ENCODE measurements around the gene GLA.
A peak's percentile ranks its signal among the peaks of the same experiment; 100 is the strongest.

The GLA gene

DNA sequence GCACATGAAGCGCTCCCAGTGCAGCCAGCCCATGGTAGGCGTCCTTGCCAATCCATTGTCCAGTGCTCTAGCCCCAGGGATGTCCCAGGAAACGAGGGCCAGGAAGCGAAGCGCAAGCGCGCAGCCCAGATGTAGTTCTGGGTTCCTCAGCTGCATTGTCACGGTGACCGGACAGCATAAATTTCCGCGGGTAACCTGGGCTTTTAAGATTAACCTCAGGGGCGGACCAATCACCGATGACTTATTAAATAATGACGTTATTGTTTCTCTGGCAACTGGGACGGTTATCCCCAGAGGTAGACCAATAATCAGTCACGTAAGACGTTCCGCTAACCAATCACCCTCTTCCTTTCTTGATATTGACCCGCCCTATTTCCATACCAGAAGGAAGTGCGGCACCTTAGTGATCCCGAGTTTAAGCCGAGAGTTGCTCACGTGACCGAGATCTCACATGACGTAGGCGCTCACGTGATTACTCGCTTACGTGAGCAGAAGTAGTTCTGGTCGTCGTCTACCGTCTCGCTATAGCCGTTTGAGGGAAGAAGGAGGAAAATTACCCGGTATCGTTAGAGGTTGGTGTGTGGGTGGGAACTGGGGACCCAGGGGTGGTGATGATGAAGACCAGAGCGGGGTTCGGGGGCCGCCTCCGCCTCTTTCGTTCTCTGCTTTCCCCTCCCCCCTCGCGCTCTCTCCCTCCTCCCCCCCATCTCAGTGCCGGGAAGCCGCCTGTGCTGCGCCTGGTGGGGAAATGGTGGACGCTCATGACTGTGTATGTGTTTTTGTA is at the start of gene GLA, which contains the start of gene HNRNPH2:
Gene GLA, minus strand, starts transcription at position 178 of the 784 bp plus-strand sequence. Its CDS starts 22 bp downstream, at position 156.
Gene HNRNPH2, plus strand, starts transcription at position 475 of the 784 bp plus-strand sequence. CDS start 3,767 bp downstream, outside the sequence.
- DNase-seq = peak; percentile 100
- in situ Hi-C loops (cut with MboI; ENCODE audit: low pct_unique_long_range_greater_than_20kb, low sequenced_read_pairs) = no loop called here

DNA sequence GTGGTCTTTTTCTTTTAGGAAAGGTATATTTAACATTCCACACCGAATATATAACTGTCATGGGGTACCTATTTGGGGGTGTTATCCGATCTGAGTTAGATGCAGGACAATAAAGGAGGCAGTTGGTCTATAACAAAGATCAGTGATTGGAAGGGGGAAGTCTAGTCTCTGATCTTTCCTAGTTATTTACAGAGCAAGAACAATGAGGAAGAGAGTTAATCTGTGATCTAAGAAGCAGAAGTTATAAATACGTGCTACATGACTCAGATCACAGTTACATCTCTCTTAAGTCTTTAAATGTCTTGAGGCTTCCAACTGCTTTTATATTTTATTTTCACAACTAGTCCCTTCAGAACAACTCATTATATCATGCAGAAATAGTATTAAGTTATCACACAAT is 44.3 kb upstream of the GLA start:
- in situ Hi-C loops (cut with MboI; ENCODE audit: low pct_unique_long_range_greater_than_20kb, low sequenced_read_pairs) = no loop called here
- DNase-seq = peak; percentile 65

DNA sequence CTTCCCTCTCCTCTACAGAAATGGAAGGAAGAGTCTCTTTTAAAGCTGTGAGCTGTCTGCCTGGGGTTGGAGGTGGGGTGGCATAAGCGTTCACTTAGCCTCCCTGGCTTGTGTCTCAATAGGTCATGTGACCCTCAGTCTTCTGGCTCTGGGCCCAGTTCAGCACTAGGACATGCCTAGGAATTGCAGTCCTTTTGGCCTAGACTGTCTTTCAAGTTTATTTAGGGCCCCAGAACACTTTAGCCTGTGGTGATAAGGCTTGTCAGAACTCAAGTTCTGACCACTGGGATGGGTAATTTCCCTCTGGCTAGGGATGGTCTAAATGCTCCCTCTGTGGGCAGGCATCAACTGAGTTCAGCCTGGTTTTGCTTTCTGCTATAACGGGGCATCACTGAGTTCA is 43.2 kb upstream of the GLA start:
- in situ Hi-C loops (cut with MboI; ENCODE audit: low pct_unique_long_range_greater_than_20kb, low sequenced_read_pairs) = no loop called here
- peak; percentile 26 for DNase-seq

DNA sequence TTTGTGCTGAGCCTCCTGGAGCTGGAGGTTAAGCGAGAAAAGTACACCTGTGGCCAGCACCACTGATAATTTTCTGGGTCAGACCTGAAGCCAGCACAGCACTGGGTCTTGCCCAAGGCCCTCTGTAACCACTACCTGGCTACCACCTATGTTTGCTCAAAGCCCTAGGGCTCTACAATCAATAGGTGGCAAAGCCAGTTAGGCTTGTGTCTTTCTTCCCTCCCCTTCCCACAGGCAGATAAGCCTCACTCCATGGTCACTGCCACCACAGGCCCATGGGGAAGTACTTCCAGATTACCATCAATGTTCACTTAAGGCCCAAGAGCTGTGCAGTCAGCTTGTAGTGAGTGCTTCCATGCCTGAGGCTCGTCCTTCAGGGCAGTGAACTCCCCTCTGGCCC is 42.4 kb upstream of the GLA start:
- peak; percentile 26 for DNase-seq
- in situ Hi-C loops (cut with MboI; ENCODE audit: low pct_unique_long_range_greater_than_20kb, low sequenced_read_pairs) = no loop called here

DNA sequence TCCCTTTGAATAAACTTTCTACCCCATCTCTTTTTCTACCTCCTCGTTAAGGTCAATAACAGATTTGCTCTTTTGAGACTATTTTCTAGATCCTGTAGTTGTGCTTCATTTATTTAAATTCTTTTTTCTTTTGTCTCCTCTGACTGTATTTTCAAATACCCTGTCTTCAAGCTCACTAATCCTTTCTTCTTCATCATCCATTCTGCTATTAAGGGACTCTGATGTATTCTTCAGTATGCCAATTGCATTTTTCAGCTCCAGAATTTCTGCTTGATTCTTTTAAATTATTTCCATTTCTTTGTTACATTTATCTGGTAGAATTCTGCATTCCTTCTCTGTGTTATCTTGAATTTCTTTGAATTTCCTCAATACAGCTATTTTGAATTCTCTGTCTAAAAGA is 41.6 kb upstream of the GLA start:
- DNase-seq = no peak
- in situ Hi-C loops (cut with MboI; ENCODE audit: low pct_unique_long_range_greater_than_20kb, low sequenced_read_pairs) = no loop called here

DNA sequence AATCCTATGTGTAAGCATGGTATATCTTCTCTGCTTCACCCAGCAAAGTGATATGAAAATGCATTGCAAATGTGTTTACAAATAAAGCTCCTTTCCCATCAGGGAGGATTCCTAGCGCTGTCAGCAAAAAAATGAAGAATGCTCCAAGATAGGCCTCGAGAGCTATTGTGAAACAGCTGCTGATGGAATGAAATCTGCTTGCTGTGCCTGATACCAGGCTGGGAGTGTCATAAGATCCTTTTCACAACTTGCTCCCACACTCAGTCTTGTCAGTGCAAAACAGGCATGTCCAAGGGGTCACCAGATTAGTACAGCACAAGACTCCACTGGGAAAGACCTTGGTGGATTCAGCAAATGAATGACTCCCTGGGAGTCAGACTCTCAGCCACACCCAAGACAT is 34.4 kb upstream of the GLA start:
- no peak for DNase-seq
- in situ Hi-C loops (cut with MboI; ENCODE audit: low pct_unique_long_range_greater_than_20kb, low sequenced_read_pairs) = no loop called here

DNA sequence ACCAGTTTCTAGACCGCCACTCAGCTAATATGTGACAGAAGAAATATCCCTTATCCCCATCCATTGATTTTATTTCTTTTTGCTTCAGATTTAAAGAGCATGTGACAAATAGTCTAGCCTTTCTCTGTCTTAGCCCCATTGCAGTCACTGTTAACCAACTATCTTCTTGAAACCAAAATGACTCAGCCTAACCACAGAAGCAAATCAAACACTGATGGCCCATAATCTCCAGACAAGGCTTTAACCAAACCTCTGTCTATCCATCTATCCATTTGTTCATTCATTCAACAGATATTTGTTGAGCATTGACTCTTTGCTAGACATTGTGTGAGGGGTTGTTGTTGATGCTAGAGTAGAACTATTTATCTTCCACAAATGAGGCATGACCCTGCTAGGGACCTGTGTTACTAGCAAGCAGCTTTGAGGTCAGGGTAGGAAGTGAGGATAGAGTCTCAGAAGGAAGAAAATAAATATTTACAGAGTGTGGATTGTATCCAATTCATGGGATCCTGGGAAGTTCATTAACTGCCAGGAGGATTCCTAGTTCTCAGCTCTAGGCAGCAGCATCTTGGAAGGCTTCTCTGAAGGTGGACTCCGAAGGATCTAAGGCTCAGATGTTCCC is 22.8 kb upstream of the GLA start:
- in situ Hi-C loops (cut with MboI; ENCODE audit: low pct_unique_long_range_greater_than_20kb, low sequenced_read_pairs) = no loop called here
- no peak for DNase-seq

DNA sequence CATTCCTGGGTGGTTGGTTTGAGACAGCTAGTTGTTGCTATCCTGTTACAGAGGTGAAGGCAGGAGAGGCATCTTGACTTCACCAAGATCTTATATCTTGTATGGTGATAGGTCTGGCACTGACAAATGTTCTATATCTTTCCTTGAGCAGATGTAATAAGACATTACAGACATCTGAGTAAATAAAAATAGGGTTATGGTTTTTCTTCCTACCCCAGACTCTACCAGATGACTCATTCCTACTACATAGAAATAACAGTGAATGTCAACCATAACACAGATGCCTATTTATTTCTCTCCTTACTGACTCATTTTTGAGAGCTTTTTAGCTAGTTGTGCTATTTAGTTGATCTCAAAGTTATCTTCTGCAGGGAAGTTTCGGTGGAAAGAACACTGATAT is 22.2 kb upstream of the GLA start:
- DNase-seq = no peak
- in situ Hi-C loops (cut with MboI; ENCODE audit: low pct_unique_long_range_greater_than_20kb, low sequenced_read_pairs) = no loop called here

DNA sequence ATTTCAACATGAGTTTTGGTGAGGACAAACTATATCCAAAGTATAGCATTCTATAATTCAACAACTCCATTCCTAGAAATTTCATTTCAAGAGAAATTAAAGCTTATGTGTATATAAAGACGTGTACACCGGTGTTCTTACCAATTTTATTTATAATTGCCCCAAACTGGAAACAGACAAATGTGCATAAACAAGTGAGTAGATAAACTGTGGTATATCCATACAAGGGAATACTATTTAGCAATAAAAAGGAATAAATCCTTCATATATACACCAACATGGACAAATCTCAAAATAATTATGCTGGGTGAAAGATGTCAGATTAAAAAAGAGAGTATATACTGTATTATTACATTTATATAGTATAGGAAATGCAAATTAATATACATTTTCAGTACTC is 20.2 kb upstream of the GLA start:
- no peak for DNase-seq
- in situ Hi-C loops (cut with MboI; ENCODE audit: low pct_unique_long_range_greater_than_20kb, low sequenced_read_pairs) = no loop called here

DNA sequence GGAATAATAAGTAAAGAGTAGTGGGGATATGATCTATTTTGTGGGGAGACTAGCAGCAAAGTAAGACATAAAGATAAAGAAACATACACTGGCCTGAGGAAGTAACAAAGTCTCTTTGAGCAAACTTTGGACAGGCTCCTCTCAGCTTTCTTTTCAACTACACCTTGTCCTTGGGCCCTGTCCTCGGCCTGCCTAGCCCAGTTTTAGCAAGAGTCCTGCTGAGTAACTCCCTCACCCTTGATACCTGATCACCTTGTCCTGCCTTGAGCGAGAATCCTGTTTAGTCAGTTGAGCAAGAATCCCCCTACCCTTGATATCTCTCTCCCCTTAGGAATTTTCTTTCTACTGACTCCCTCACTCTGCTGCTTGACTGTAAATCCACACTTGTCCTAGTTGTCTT is 11.8 kb upstream of the GLA start:
- no peak for DNase-seq
- in situ Hi-C loops (cut with MboI; ENCODE audit: low pct_unique_long_range_greater_than_20kb, low sequenced_read_pairs) = no loop called here

DNA sequence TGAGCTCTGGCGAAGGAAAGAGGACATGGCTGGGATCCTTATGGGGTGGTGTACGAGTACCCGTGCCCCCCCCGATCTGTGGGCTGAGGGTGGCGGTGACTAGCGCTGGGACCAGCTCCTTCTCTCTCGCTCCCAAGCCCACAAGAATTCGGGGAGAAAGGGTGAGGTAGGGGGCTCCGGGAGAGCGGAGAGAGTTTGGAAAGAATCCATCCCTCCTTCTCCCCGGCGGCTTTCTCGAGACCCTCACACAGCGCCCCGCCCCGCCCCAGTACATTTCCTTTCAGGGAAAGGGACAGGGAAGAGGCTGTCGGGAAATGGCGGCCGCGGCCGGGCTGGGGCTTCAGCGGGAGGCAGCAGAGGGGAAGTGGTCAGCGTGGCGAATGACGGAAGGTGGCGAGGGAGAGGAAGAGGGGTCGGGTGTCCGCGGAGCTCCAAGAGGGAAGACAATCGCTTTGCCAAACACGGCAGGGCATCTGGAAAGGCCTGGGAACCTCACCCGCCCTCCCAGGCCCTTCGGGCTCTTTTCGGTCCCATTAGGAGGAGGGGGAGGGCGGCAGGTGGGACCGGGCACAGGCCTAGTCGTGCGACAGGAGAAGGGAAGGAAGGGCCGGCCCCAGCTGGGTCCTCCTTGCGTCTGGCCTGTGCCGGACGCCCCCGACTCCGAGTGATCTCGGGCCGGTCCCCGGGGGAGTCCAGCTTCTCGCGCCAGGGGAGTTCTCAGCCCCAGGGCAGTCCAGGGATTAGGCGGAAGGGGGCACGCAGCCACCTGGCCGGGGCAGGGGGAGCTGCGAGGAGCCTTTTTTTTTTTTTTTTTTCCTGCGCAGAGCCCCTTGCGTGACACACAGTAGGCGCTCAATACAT is 10.5 kb upstream of the GLA start:
- in situ Hi-C loops (cut with MboI; ENCODE audit: low pct_unique_long_range_greater_than_20kb, low sequenced_read_pairs) = no loop called here
- DNase-seq = peak; percentile 49

DNA sequence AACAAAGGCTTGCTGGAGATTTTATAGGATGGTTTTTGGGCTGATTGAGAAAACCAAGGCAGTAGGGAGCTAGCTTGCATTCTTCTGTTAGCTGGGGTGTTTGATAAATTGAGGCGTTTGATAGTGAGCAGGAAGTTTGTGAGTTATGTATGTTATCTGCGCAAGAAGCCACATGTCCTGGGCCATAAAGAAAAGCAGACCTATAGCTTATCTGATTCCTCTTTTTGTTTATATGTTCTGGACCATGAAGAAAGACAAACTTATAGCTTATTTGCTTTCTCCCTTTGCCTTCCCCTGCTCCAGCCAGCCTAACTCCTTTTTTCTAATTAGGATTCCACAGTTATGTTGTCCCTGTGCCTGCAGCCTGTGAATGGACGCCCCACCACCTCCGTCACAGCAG is 9.5 kb upstream of the GLA start:
- in situ Hi-C loops (cut with MboI; ENCODE audit: low pct_unique_long_range_greater_than_20kb, low sequenced_read_pairs) = no loop called here
- no peak for DNase-seq

DNA sequence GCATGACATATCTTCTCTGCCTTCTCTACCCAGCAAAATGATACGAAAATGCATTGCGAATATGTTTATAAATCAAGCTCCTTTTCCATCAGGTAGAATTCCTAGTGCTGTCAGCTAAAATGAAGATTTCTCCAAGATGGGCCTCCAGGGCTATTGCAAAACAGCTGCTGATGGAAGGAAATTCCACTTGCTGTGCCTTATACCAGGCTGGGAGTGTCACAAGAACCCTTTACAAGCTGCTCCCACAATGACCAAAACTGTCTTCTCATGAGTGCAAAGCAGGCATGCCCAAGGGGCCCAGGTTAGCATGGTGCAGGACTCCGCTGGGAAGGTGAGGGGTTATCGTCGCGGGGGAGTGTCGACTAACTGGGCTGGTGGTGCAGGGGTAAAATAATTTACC is 9.0 kb upstream of the GLA start:
- in situ Hi-C loops (cut with MboI; ENCODE audit: low pct_unique_long_range_greater_than_20kb, low sequenced_read_pairs) = no loop called here
- DNase-seq = no peak

DNA sequence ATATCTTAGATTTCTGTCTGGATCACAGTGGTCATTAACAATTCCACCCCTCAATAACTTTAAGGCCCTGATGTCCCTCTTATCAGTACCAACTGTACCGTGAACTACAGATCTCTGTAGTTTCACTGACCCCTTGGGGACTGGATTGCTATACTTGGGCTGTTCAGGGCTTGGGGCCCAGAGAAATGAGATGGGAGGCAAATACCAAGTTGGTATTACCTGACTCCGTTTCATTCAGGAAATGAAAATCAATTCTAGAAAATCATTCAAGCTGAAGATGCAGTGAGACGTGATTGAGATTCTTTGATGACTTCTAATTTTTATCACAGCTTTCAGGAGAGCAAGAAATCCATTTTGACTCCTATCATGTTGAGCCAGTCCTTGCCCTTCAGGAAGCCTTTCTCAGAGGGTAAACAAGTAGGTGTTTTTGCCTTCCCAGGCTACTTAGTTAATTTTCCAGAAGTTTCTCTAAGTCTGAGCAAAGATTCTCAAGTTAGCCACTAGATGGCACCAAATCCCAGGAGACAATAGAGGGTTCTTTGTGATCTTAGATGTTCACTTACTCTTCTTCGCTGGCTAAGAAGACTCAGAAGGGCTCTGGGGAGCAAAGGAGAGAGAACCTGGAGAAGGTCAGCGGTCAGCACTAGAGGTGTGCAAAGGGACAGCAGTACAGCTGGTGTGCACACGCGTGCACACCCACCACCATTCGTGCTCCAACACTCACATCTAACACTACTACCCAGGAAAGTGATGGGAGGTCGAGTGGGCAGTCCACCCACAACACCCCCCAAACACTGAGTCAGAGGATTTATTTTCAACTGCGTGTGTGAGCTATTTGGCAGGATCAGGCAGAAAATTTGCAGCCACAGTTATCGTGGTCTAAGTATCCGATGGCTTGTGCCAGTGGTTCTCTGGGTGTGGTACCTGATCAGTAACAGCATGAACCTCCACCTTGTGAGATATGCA is 7.7 kb upstream of the GLA start:
- in situ Hi-C loops (cut with MboI; ENCODE audit: low pct_unique_long_range_greater_than_20kb, low sequenced_read_pairs) = no loop called here
- DNase-seq = peak; percentile 68

DNA sequence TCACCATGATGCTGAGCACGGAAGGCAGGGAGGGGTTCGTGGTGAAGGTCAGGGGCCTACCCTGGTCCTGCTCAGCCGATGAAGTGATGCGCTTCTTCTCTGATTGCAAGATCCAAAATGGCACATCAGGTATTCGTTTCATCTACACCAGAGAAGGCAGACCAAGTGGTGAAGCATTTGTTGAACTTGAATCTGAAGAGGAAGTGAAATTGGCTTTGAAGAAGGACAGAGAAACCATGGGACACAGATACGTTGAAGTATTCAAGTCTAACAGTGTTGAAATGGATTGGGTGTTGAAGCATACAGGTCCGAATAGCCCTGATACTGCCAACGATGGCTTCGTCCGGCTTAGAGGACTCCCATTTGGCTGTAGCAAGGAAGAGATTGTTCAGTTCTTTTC is 4.3 kb upstream of the GLA start:
- in situ Hi-C loops (cut with MboI; ENCODE audit: low pct_unique_long_range_greater_than_20kb, low sequenced_read_pairs) = no loop called here
- no peak for DNase-seq

DNA sequence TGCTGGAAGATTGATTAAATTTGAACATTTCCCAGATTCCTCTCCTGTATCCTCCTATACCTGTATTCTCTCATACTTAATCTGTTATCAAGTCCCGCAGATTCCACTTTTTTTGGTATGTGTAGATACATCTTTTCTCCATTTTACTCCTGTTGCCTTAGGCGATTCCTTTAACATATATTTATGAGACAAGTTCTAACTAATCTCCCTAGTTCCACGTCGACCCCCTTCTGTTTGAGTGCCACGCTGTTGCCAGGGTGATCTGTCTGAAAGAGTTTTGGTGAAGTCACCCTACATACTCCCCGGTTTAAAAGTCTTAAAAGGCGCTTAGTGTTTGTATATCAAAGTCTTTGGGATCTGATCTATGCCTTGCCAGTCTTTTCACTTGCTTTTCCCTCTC is 2.7 kb upstream of the GLA start:
- in situ Hi-C loops (cut with MboI; ENCODE audit: low pct_unique_long_range_greater_than_20kb, low sequenced_read_pairs) = no loop called here

DNA sequence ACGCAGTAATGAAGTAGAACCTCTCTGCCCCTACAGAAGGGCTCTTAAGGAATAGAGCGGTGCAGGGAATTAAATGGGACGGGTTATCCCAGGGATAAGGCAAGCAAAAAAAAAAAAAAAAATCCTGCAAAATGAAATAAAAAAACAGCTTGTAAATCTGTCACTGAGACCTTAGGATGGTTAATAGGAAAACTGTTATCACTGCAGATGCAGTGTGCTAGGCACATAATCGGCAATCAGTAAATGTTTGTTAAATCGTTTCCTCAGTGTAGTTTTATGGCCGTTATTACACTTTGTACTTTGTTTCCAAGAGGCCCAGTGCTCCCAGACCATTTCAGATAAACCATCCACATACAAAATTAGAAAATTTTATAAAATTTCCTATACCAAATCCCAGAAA is 1.3 kb upstream of the GLA start:
- DNase-seq = no peak
- in situ Hi-C loops (cut with MboI; ENCODE audit: low pct_unique_long_range_greater_than_20kb, low sequenced_read_pairs) = no loop called here

More for the DNA sequence above, 2.7 kb upstream of the GLA start:
- no peak for DNase-seq

DNA sequence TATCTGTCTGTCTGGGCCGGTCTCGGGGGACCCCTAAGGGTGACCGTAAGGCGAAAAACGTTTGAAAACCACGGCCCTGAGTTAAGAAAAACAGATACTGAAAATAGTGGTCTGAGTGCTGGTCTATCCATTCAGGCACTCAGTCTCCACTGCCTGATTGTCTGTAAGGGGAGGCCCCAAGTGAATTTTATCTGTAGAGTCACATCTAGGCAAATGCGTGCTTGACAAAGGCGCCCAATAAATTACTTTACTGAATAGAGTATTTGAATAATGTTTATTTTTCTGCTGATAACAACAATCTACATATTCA is 762 bp upstream of the GLA start:
- in situ Hi-C loops (cut with MboI; ENCODE audit: low pct_unique_long_range_greater_than_20kb, low sequenced_read_pairs) = no loop called here
- no peak for DNase-seq

DNA sequence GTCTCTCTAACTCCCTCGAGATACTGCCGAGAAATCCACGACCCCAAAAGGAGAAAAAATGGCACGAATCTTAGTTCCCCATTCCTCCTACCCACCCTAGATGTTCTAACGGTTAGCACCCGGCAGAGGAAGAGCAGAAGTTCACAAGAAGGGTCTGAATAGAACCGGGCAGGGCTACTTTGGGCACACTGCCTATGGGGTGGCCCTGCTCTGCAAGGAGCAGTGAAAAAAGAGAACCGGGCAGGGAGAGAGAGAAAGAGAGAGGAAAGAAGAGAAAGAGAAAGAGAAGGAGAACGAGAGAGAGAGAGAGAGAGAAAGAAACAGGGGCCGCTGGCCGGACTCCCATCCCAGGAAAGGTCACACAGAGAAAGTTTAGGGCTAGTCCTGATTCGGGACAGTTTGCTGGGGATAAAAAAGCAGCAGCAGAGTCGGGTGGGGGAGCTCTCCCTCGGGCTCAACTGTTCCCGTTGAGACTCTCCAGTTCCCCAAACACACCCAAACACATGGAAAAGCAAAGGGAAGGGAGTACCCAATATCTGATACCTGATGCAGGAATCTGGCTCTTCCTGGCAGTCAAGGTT is 468 bp downstream of the GLA start:
- in situ Hi-C loops (cut with MboI; ENCODE audit: low pct_unique_long_range_greater_than_20kb, low sequenced_read_pairs) = no loop called here
- peak; percentile 71 for DNase-seq
